GM15510 (cell line): ENCODE measurements around the gene ZFPM1.

Source experiments
- POLR2A ChIP-seq: IDR thresholded peaks from 3 replicates; pipeline ENCODE4 v1.6.1; 2011; ENCODE audit warnings: borderline replicate concordance; ENCODE audit not compliant: insufficient read length; ENCODE audit errors: extremely low read depth

The ZFPM1 gene

GRCh38 chr16:88415713-88416323 lies 37.3 kb upstream of the ZFPM1 start:
- TF ChIP-seq POLR2A, result no peak

- no peak for TF ChIP-seq POLR2A
Observed at GRCh38 chr16:88416686-88417085, 36.4 kb upstream of the ZFPM1 start.

GRCh38 chr16:88417684-88418476 lies 35.2 kb upstream of the ZFPM1 start:
- no peak for TF ChIP-seq POLR2A

- no peak for TF ChIP-seq POLR2A
Observed at GRCh38 chr16:88418869-88419268, 34.2 kb upstream of the ZFPM1 start.

GRCh38 chr16:88419790-88420189 lies 33.3 kb upstream of the ZFPM1 start:
- no peak for TF ChIP-seq POLR2A

- TF ChIP-seq POLR2A, result no peak
Observed at GRCh38 chr16:88420496-88420895, 32.6 kb upstream of the ZFPM1 start.

GRCh38 chr16:88421301-88421700 lies 31.8 kb upstream of the ZFPM1 start:
- no peak for TF ChIP-seq POLR2A

- TF ChIP-seq POLR2A, result no peak
Observed at GRCh38 chr16:88421871-88422433, 31.1 kb upstream of the ZFPM1 start.

- no peak for TF ChIP-seq POLR2A
Observed at GRCh38 chr16:88422733-88423447, 30.2 kb upstream of the ZFPM1 start.

GRCh38 chr16:88423448-88423850 lies 29.6 kb upstream of the ZFPM1 start:
- TF ChIP-seq POLR2A, result no peak

- TF ChIP-seq POLR2A, result no peak
Observed at GRCh38 chr16:88424587-88425235, 28.4 kb upstream of the ZFPM1 start.

GRCh38 chr16:88426018-88426417 lies 27.1 kb upstream of the ZFPM1 start:
- no peak for TF ChIP-seq POLR2A

GRCh38 chr16:88427376-88427775 lies 25.7 kb upstream of the ZFPM1 start:
- TF ChIP-seq POLR2A, result no peak

GRCh38 chr16:88428156-88428555 lies 24.9 kb upstream of the ZFPM1 start:
- TF ChIP-seq POLR2A, result no peak
